Keratinocyte (primary cell): Measurements from ENCODE around the gene KLHL21. TPM values are rescaled to one million over a fixed set of nuclear protein-coding genes. Genes with fewer than 3 reads are reported as not detected.

Experiments used
- DNase-seq: peaks from one replicate; pipeline ENCODE4 v3.0.0-alpha.2; 2011; ENCODE audit warnings: low read depth, missing footprints, low spot score
- FAIRE-seq: peaks from 2 replicates; lab custom pipeline; 2011; peaks lifted over from hg19 to GRCh38; lab: Jason Lieb, UNC
- H2AFZ ChIP-seq: 2 replicates; pipeline ENCODE4 v1.6.0; 2012; ENCODE audit warnings: low read length, control low read depth, inconsistent platforms; ENCODE audit not compliant: control insufficient read depth
- H3K27ac ChIP-seq: 2 replicates; pipeline ENCODE4 v1.5.1; 2011; ENCODE audit warnings: low read length; ENCODE audit not compliant: control insufficient read depth, insufficient read depth
- H3K27me3 ChIP-seq: 3 replicates; pipeline ENCODE4 v1.6.0; 2011; ENCODE audit warnings: low read length; ENCODE audit not compliant: control insufficient read depth, insufficient read depth; ENCODE audit errors: extremely low read depth
- H3K36me3 ChIP-seq, 2 experiments: 2 replicates in 1 of 2; 3 replicates in 1 of 2; pipeline ENCODE4 v1.5.1; 2011; ENCODE audit warnings: low read length in 2 of 2, mild to moderate bottlenecking in 1 of 2; ENCODE audit not compliant: control insufficient read depth in 2 of 2, insufficient read depth in 2 of 2; ENCODE audit errors: extremely low read depth in 1 of 2
- H3K4me1 ChIP-seq: 3 replicates; pipeline ENCODE4 v1.5.1; 2011; ENCODE audit warnings: low read length; ENCODE audit not compliant: control insufficient read depth, insufficient read depth; ENCODE audit errors: extremely low read depth
- H3K4me2 ChIP-seq: 3 replicates; pipeline ENCODE4 v1.6.0; 2011; ENCODE audit warnings: low read depth, low read length; ENCODE audit not compliant: control insufficient read depth, insufficient read depth; ENCODE audit errors: extremely low read depth
- H3K4me3 ChIP-seq, 3 experiments: fragments of 200-600 bp in 1 of 3; sonication (generic) in 1 of 3; 2 replicates in 2 of 3; 3 replicates in 1 of 3; pipeline ENCODE4 v1.5.1; 2011 to 2016; ENCODE audit warnings: low read length in 3 of 3, mild to moderate bottlenecking in 3 of 3, control low read depth in 2 of 3, inconsistent platforms in 1 of 3, low read depth in 1 of 3, mixed read lengths in 1 of 3, mixed run types in 1 of 3, moderate library complexity in 1 of 3; ENCODE audit not compliant: control insufficient read depth in 2 of 3, insufficient read depth in 2 of 3; ENCODE audit errors: extremely low read depth in 1 of 3
- H3K79me2 ChIP-seq: 2 replicates; pipeline ENCODE4 v1.6.0; 2012; ENCODE audit warnings: low read length; ENCODE audit not compliant: control insufficient read depth, insufficient read depth
- H3K9ac ChIP-seq: 3 replicates; pipeline ENCODE4 v1.6.0; 2011; ENCODE audit warnings: low read length; ENCODE audit not compliant: control insufficient read depth, insufficient read depth; ENCODE audit errors: extremely low read depth
- H3K9me1 ChIP-seq: 3 replicates; pipeline ENCODE4 v1.6.0; 2011; ENCODE audit warnings: low read length; ENCODE audit not compliant: control insufficient read depth, insufficient read depth; ENCODE audit errors: extremely low read depth
- H3K9me3 ChIP-seq: 2 replicates; pipeline ENCODE4 v1.5.1; 2012; ENCODE audit warnings: low read depth, low read length; ENCODE audit not compliant: control insufficient read depth
- H4K20me1 ChIP-seq: 3 replicates; pipeline ENCODE4 v1.6.0; 2011; ENCODE audit warnings: low read length; ENCODE audit not compliant: control insufficient read depth, insufficient read depth; ENCODE audit errors: extremely low read depth
- CTCF ChIP-seq, 3 experiments: IDR thresholded peaks in 1 of 3; conservative IDR thresholded peaks in 1 of 3; optimal IDR thresholded peaks in 1 of 3; 2 replicates in 2 of 3; 3 replicates in 1 of 3; pipeline versions ENCODE3 to v1.5.1; 2011; ENCODE audit warnings: low read length in 3 of 3, mild to moderate bottlenecking in 3 of 3, moderate library complexity in 2 of 3, control low read depth in 1 of 3, inconsistent platforms in 1 of 3; ENCODE audit not compliant: insufficient read depth in 2 of 3; ENCODE audit errors: extremely low read depth in 1 of 3
- EZH2 ChIP-seq: IDR thresholded peaks from one replicate; pipeline ENCODE4 v1.6.1; 2012; ENCODE audit warnings: inconsistent platforms, mild to moderate bottlenecking, low read length, moderate library complexity
- dilution Hi-C: fragments of 300-500 bp; cut with MboI; formaldehyde crosslinking; loops from one replicate; pipeline ENCODE4 v1.7.0; 2020; ENCODE audit warnings: low sequenced_read_pairs; ENCODE audit not compliant: extremely low pct_ligation_motif_present
- polyA plus RNA-seq, 5 experiments: library from polyadenylated mRNA; depleted of rRNA in 3 of 5; stranded (reverse) in 3 of 5; stranded (forward) in 1 of 5; unstranded in 1 of 5; fragments of >200 nt; gene quantifications; 1 replicate in 1 of 5; 2 replicates in 3 of 5; 3 replicates in 1 of 5; pipeline versions ENCODE4 v1.2.1 to v1.2.3, GENCODE V29; 2011 to 2012; ENCODE audit warnings: missing spikeins in 2 of 5, low read depth in 1 of 5, low replicate concordance in 1 of 5

Gene KLHL21
- polyA plus RNA-seq, 1 donor (not counting 4 experiments of a cell fraction or from before 2014, with no cell fraction given), result 24.8 TPM

- no peak overlapping the region for H3K4me3 ChIP-seq
- no peaks in the 10 kb centered on the region for H3K9me3 ChIP-seq
- H3K27me3 ChIP-seq, result no peaks in the 10 kb centered on the region
- H2AFZ ChIP-seq, result no peak overlapping the region
- H3K4me2 ChIP-seq, result no peak overlapping the region
- no peak for FAIRE-seq
- H3K36me3 ChIP-seq, result peaks cover 24 to 26% of the 10 kb centered on the region in 2 experiments
- dilution Hi-C loops, result no loop called here
- no peak overlapping the region for H3K27ac ChIP-seq
- peaks cover 2% of the 10 kb centered on the region for H4K20me1 ChIP-seq
- no peak for TF ChIP-seq CTCF (optimal IDR thresholded peaks at IDR 0.05 in 1 of 3, IDR thresholded peaks at IDR 0.05 in 1 of 3, conservative IDR thresholded peaks at IDR 0.05 in 1 of 3; ENCODE audit: extremely low read depth in 1 of 3, insufficient read depth in 2 of 3, low read length in 3 of 3)
- no peak for TF ChIP-seq EZH2
- H3K79me2 ChIP-seq, result peaks cover 41% of the 10 kb centered on the region
- no peaks in the 10 kb centered on the region for H3K4me1 ChIP-seq
- no peak overlapping the region for H3K9ac ChIP-seq
- no peak for DNase-seq
- no peaks in the 10 kb centered on the region for H3K9me1 ChIP-seq
These were observed 16.4 kb upstream of the KLHL21 start for GRCh38 chr1:6619045-6619444.

- peaks cover 33% of the 10 kb centered on the region for H3K79me2 ChIP-seq
- H3K4me3 ChIP-seq, result peak overlapping the region; percentile 55 to 79 (median 68)
- peaks cover 7 to 17% of the 10 kb centered on the region in 2 experiments for H3K36me3 ChIP-seq
- no peaks in the 10 kb centered on the region for H4K20me1 ChIP-seq
- no peak for DNase-seq
- no peaks in the 10 kb centered on the region for H3K9me3 ChIP-seq
- no peaks in the 10 kb centered on the region for H3K9me1 ChIP-seq
- no peaks in the 10 kb centered on the region for H3K27me3 ChIP-seq
- FAIRE-seq, result no peak
- H2AFZ ChIP-seq, result no peak overlapping the region
- H3K27ac ChIP-seq, result peak overlapping the region; percentile 8
- peaks cover 9% of the 10 kb centered on the region for H3K4me1 ChIP-seq
- TF ChIP-seq CTCF (optimal IDR thresholded peaks at IDR 0.05 in 1 of 3, IDR thresholded peaks at IDR 0.05 in 1 of 3, conservative IDR thresholded peaks at IDR 0.05 in 1 of 3; ENCODE audit: extremely low read depth in 1 of 3, insufficient read depth in 2 of 3, low read length in 3 of 3), result no peak
- TF ChIP-seq EZH2, result no peak
- dilution Hi-C loops, result no loop called here
- peak overlapping the region; percentile 59 for H3K4me2 ChIP-seq
- peak overlapping the region; percentile 68 for H3K9ac ChIP-seq
These were observed 12.5 kb upstream of the KLHL21 start for GRCh38 chr1:6614929-6615785.
